Astrocyte of the cerebellum (primary cell): Measurements from ENCODE around the gene PHF12.
A peak's percentile ranks its signal among the peaks of the same experiment; 100 is the strongest.
"Not testable (repeated sequence)": the region's sequence is repeated elsewhere in the genome, so short reads cannot be mapped to it uniquely, and the experiment has no call there.

ENCODE experiments used
- DNase-seq: peaks from one replicate; pipeline ENCODE4 v3.0.0-alpha.2; 2011; ENCODE audit warnings: low read depth
- H3K4me3 ChIP-seq: 2 replicates; pipeline ENCODE4 v1.5.1; 2011; ENCODE audit warnings: mild to moderate bottlenecking, low read depth, low read length, moderate library complexity
- CTCF ChIP-seq: IDR thresholded peaks from 2 replicates; pipeline ENCODE4 v1.5.1; 2012; ENCODE audit warnings: low read length, low read depth, moderate library complexity, mild to moderate bottlenecking; ENCODE audit errors: missing control alignments
- in situ Hi-C: cut with HindIII; loops from 2 replicates; pipeline ENCODE4 v1.10.0; 2017; ENCODE audit warnings: low sequenced_read_pairs

Gene PHF12

DNA sequence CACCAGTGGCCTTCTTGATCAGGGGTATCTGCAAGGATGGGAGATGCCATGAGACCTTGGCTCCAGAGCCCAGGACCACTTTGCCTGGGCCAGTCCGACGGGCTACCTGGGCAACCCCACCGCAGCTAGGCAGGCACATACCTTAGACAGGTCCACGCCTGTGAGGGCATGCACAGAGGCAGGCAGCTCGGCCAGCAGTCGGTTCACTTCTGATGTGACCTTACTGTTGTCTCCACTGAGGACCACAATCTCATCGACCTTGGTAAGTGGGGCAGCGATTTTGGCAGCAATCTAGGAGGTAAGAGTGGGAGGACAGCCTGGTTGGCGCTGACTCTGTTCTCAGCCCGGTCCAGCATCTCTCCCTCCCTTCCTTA, 70.8 kb downstream of the PHF12 start:
- in situ Hi-C loops: no loop called here
- no peak overlapping the region for H3K4me3 ChIP-seq
- no peak for TF ChIP-seq CTCF
- no peak for DNase-seq

DNA sequence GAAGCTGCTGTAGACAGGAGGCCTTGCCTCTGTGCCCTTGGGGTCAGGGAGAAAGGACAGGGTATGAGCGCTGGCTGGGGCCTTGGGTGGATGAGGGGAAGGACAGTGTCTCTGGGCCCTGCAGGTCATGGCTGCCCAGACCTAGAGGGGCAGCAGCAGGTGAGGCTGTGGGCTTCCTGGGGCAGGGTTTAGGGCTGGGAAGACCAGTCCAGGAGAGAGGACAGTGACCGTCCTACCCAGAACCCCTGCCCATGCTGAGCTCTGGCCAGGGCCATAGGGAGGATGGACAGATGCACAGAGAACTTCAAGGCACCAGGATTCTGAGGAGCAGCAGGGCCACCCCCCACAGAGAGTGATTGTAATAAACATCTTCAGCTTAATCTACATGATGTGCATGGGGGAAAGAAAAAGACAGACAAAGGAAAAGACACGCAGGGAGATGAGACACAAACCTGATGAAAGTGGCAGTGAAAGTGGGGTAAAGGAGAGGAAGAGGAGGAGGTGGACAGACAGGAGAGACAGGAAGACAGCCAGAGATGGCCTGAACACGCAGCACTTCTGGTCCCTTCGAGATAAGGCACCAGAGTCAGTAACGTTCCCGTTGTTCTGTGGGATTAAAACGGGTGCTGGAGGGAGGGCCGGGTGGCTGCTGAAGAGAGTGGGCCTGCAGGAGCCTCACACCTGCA, 71.3 kb downstream of the PHF12 start:
- no peak for TF ChIP-seq CTCF
- DNase-seq: no peak
- in situ Hi-C loops: loop anchor here (5.0 kb wide), 1 partner anchor 93 kb away; no protein-coding TSS in a partner anchor
- no peak overlapping the region for H3K4me3 ChIP-seq

GRCh38 chr17:28878981-28879380, 72.3 kb downstream of the PHF12 start:
- TF ChIP-seq CTCF: peak; percentile 53
- DNase-seq: peak; percentile 15
- in situ Hi-C loops: loop anchor here (5.0 kb wide), 1 partner anchor 92 kb away; no protein-coding TSS in a partner anchor
- H3K4me3 ChIP-seq: no peak overlapping the region

DNA sequence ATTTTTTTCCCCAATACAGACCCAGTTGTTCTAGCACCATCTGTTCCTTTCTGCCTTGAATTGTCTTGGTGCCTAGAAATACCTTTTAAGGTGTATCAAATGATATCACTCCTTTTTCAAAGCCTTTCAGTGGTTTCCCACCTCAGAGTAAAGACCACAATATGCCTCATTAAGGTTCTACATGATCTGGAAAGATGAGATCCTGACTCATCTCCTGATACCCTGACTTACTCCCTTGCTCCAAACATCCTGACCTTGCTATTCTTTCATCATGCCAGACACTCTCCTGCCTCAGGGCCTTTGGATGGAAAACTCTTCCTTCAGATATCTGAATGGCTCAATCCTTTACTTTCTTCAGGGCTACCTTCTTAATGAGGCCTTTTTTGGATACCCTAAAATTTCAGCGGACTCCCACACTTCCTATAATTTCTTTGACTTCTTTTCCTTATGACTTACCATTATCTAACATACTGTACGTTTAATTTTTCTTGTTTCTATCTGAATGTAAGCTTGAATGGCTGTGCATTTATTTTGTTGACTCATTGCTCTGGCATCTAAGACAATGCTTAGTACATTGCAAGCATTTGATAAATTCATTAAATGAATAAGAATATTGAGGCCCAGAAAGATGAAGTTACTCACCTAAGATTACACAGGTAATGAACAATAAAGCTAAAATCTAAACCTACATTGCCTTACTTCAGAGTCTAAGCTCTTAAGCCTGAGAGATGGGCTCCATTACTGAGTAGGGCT, 73.0 kb downstream of the PHF12 start:
- H3K4me3 ChIP-seq: no peak overlapping the region
- no peak for DNase-seq
- in situ Hi-C loops: loop anchor here (5.0 kb wide), 1 partner anchor 91 kb away; no protein-coding TSS in a partner anchor
- no peak for TF ChIP-seq CTCF

DNA sequence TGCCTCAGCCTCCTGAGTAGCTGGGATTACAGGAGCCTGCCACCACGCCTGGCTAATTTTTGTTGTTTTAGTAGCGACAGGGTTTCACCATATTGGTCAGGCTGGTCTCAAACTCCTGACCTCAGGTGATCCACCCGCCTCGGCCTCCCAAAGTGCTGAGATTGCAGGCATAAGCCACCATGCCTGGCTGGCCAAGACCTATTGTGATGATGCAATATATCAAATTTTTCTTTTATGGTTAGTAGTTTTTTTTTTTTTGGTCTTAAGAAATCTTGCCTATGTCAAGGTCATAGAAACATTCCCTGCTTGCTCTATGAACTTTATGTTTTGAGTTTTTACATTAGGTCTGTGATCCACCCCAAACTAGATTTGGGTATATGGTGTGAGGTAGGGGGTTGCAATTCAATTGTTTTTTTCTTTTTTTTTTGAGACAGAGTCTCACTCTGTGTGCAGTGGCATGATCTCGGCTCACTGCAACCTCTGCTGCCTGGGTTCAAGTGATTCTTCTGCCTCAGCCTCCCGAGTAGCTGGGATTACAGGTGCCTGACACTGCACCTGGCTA, 74.1 kb downstream of the PHF12 start:
- DNase-seq, H3K4me3 ChIP-seq: not testable (repeated sequence)
- in situ Hi-C loops: loop anchor here (5.0 kb wide), 1 partner anchor 90 kb away; no protein-coding TSS in a partner anchor

- no peak overlapping the region for H3K4me3 ChIP-seq
- no peak for DNase-seq
- TF ChIP-seq CTCF: no peak
- in situ Hi-C loops: loop anchor here (5.0 kb wide), 1 partner anchor 89 kb away; no protein-coding TSS in a partner anchor
Observed at GRCh38 chr17:28875848-28876550, 75.3 kb downstream of the PHF12 start.
